HepG2 (cell line): Measurements from ENCODE around the gene LZTFL1.

Source experiments
- NCOA2 ChIP-seq: sonication (generic); formaldehyde crosslinking; IDR thresholded peaks from 2 replicates; pipeline ENCODE4 v1.8.0; 2022; ENCODE audit warnings: inconsistent platforms
- ZNF292 ChIP-seq: sonication (generic); formaldehyde crosslinking; IDR thresholded peaks from 2 replicates; pipeline ENCODE4 v1.8.1; 2022; ENCODE audit warnings: mild to moderate bottlenecking, low read depth, missing genetic modification reagents, borderline replicate concordance

- TF ChIP-seq ZNF292 (CRISPR knock-in tag): no peak
- TF ChIP-seq NCOA2 (CRISPR knock-in tag): no peak
Measured at GRCh38 chr3:45832699-45833098, 9.2 kb downstream of the LZTFL1 start.
